Kidney tubule cell (primary cell): ENCODE measurements around the gene MAVS.
"Not testable (repeated sequence)": the region's sequence is repeated elsewhere in the genome, so short reads cannot be mapped to it uniquely, and the experiment has no call there.

ENCODE experiments used
- DNase-seq: peaks from one replicate; pipeline ENCODE4 v3.0.0-alpha.2; 2018; ENCODE audit warnings: low spot score

MAVS gene

GRCh38 chr20:3854462-3854871 lies 7.8 kb downstream of the MAVS start:
- no peak for DNase-seq

GRCh38 chr20:3857405-3857804 lies 10.8 kb downstream of the MAVS start:
- no peak for DNase-seq

GRCh38 chr20:3858689-3859088 lies 12.1 kb downstream of the MAVS start:
- DNase-seq = no peak

GRCh38 chr20:3861191-3861590 lies 14.6 kb downstream of the MAVS start:
- no peak for DNase-seq

- DNase-seq = no peak
These were observed 15.7 kb downstream of the MAVS start for GRCh38 chr20:3862333-3862732.

- DNase-seq = no peak
These were observed 16.7 kb downstream of the MAVS start for GRCh38 chr20:3863317-3863716.

- no peak for DNase-seq
These were observed 17.9 kb downstream of the MAVS start for GRCh38 chr20:3864518-3864917.

- DNase-seq = no peak
These were observed 18.7 kb downstream of the MAVS start for GRCh38 chr20:3865152-3865886.

GRCh38 chr20:3865887-3866407 lies 19.3 kb downstream of the MAVS start:
- DNase-seq = no peak

GRCh38 chr20:3866464-3866863 lies 19.8 kb downstream of the MAVS start:
- DNase-seq = no peak

- DNase-seq = no peak
These were observed 21.2 kb downstream of the MAVS start for GRCh38 chr20:3867802-3868201.

GRCh38 chr20:3869839-3870634 lies 23.4 kb downstream of the MAVS start:
- no peak for DNase-seq

GRCh38 chr20:3871550-3872265 lies 25.1 kb downstream of the MAVS start:
- no peak for DNase-seq

- DNase-seq = no peak
These were observed 26.9 kb downstream of the MAVS start for GRCh38 chr20:3873507-3873906.

GRCh38 chr20:3874194-3874844 lies 27.7 kb downstream of the MAVS start:
- no peak for DNase-seq

GRCh38 chr20:3875378-3875974 lies 28.8 kb downstream of the MAVS start:
- no peak for DNase-seq

GRCh38 chr20:3876000-3876399 lies 29.4 kb downstream of the MAVS start:
- no peak for DNase-seq

- no peak for DNase-seq
These were observed 30.0 kb downstream of the MAVS start for GRCh38 chr20:3876676-3877075.

GRCh38 chr20:3878921-3879274 lies 32.3 kb downstream of the MAVS start:
- not testable (repeated sequence) for DNase-seq

GRCh38 chr20:3885715-3886114 lies 39.1 kb downstream of the MAVS start:
- DNase-seq = no peak

- DNase-seq = peak; percentile 51
These were observed 41.4 kb downstream of the MAVS start for GRCh38 chr20:3887876-3888620.
